Uterus (tissue), 2 donors: ENCODE data around the gene SPP1.

Source experiments
- CTCF ChIP-seq, 4 experiments: fragments of 200-600 bp in 2 of 4; fragments of 450-650 bp in 2 of 4; sonication (generic) in 2 of 4; IDR thresholded peaks; one replicate each; pipeline ENCODE4 v1.5.1; 2016 to 2019; ENCODE audit warnings: antibody characterized with exemption in 4 of 4, mild to moderate bottlenecking in 2 of 4, moderate library complexity in 1 of 4
- POLR2A ChIP-seq, 2 donors: fragments of 450-650 bp; IDR thresholded peaks; one replicate each; pipeline ENCODE4 v1.6.1; 2016; ENCODE audit warnings: antibody characterized with exemption in 2 of 2, mild to moderate bottlenecking in 1 of 2, moderate library complexity in 1 of 2

DNA sequence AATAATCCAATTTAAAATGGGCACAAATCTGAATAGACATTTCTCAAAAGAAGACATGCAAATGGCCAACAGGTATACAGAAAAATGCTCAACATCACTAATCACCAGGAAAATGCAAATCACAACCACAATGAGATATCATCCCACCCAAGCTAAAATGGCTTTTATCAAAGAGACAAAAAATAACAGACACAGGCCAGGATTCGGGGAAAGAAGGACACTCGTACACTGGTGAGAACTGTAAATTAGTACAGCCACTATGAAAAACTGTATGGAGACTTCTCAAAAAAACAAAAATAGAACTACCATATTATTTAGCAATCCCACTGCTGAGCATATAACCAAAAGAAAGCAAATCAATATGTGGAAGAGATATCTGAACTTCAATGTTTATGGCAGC is 8.5 kb downstream of the SPP1 start:
- TF ChIP-seq CTCF (IDR thresholded peaks at IDR 0.05): no peak
- no peak for TF ChIP-seq POLR2A (IDR thresholded peaks at IDR 0.05)
